GM21825 (cell line): ENCODE results near the gene SOCS7.

Experiments used
- ATAC-seq: cut with Tn5 transposase; IDR thresholded peaks from one replicate; pipeline ENCODE4 v1.9.1; 2021; ENCODE audit warnings: mild to moderate bottlenecking, moderate library complexity; ENCODE audit not compliant: unreplicated experiment

SOCS7 gene

GRCh38 chr17:38351412-38352222 is at the start of gene SOCS7:
SOCS7 (plus strand) TSS chr17:38351844; CDS start chr17:38352053, 209 bp downstream.
- peak; percentile 85 for ATAC-seq

GRCh38 chr17:38315497-38315896 is 36.1 kb upstream of the SOCS7 start:
- ATAC-seq, result no peak

- ATAC-seq, result no peak
Observed at GRCh38 chr17:38317081-38317480, 34.6 kb upstream of the SOCS7 start.

GRCh38 chr17:38320482-38320881 is 31.2 kb upstream of the SOCS7 start:
- ATAC-seq, result no peak

GRCh38 chr17:38322156-38322779 is 29.4 kb upstream of the SOCS7 start:
- ATAC-seq, result no peak

GRCh38 chr17:38322897-38323296 is 28.7 kb upstream of the SOCS7 start:
- no peak for ATAC-seq

GRCh38 chr17:38324141-38324697 is 27.4 kb upstream of the SOCS7 start:
- ATAC-seq, result no peak

- ATAC-seq, result no peak
Observed at GRCh38 chr17:38324772-38325171, 26.9 kb upstream of the SOCS7 start.

GRCh38 chr17:38325221-38325851 is 26.3 kb upstream of the SOCS7 start:
- ATAC-seq, result no peak

GRCh38 chr17:38326996-38327792 is 24.4 kb upstream of the SOCS7 start:
- no peak for ATAC-seq

GRCh38 chr17:38327936-38328335 is 23.7 kb upstream of the SOCS7 start:
- no peak for ATAC-seq

GRCh38 chr17:38328620-38329019 is 23.0 kb upstream of the SOCS7 start:
- ATAC-seq, result no peak

GRCh38 chr17:38329284-38329683 is 22.4 kb upstream of the SOCS7 start:
- ATAC-seq, result no peak

GRCh38 chr17:38329808-38330730 is 21.6 kb upstream of the SOCS7 start:
- ATAC-seq, result no peak

GRCh38 chr17:38330941-38331411 is 20.7 kb upstream of the SOCS7 start:
- no peak for ATAC-seq

- ATAC-seq, result no peak
Observed at GRCh38 chr17:38332735-38333134, 18.9 kb upstream of the SOCS7 start.

- ATAC-seq, result no peak
Observed at GRCh38 chr17:38333635-38334295, 17.9 kb upstream of the SOCS7 start.

- ATAC-seq, result no peak
Observed at GRCh38 chr17:38334480-38335364, 16.9 kb upstream of the SOCS7 start.
